Cerebellar cortex (tissue), 1 donor: ENCODE measurements around the gene GRM5.
"Not testable (repeated sequence)": the region's sequence is repeated elsewhere in the genome, so short reads cannot be mapped to it uniquely, and the experiment has no call there.

Experiments
- DNase-seq: peaks from one replicate; pipeline ENCODE4 v3.0.0-alpha.2; 2015; ENCODE audit warnings: low spot score

The GRM5 gene

GRCh38 chr11:88538098-88538497 is 527.7 kb downstream of the GRM5 start:
- DNase-seq, result no peak

- no peak for DNase-seq
Measured at GRCh38 chr11:88537613-88538012, 528.2 kb downstream of the GRM5 start.

GRCh38 chr11:88536616-88537265 is 529.0 kb downstream of the GRM5 start:
- no peak for DNase-seq

GRCh38 chr11:88535916-88536547 is 529.8 kb downstream of the GRM5 start:
- no peak for DNase-seq

- DNase-seq, result no peak
Measured at GRCh38 chr11:88535266-88535665, 530.5 kb downstream of the GRM5 start.

GRCh38 chr11:88534706-88535105 is 531.1 kb downstream of the GRM5 start:
- DNase-seq, result not testable (repeated sequence)

GRCh38 chr11:88534185-88534584 is 531.6 kb downstream of the GRM5 start:
- no peak for DNase-seq

- no peak for DNase-seq
Measured at GRCh38 chr11:88533001-88533400, 532.8 kb downstream of the GRM5 start.

- no peak for DNase-seq
Measured at GRCh38 chr11:88531831-88532230, 534.0 kb downstream of the GRM5 start.

GRCh38 chr11:88529426-88529825 is 536.4 kb downstream of the GRM5 start:
- DNase-seq, result no peak

- DNase-seq, result no peak
Measured at GRCh38 chr11:88523386-88524071, 542.3 kb downstream of the GRM5 start.

- DNase-seq, result no peak
Measured at GRCh38 chr11:88522624-88523385, 543.0 kb downstream of the GRM5 start.

- no peak for DNase-seq
Measured at GRCh38 chr11:88521799-88522201, 544.0 kb downstream of the GRM5 start.

GRCh38 chr11:88521399-88521798 is 544.4 kb downstream of the GRM5 start:
- no peak for DNase-seq

- DNase-seq, result no peak
Measured at GRCh38 chr11:88520391-88520790, 545.4 kb downstream of the GRM5 start.

- no peak for DNase-seq
Measured at GRCh38 chr11:88515002-88515401, 550.8 kb downstream of the GRM5 start.

- DNase-seq, result no peak
Measured at GRCh38 chr11:88511006-88511405, 554.8 kb downstream of the GRM5 start.

GRCh38 chr11:88508759-88509581 is 556.8 kb downstream of the GRM5 start:
- DNase-seq, result no peak

GRCh38 chr11:88508418-88508758 is 557.4 kb downstream of the GRM5 start:
- DNase-seq, result no peak

GRCh38 chr11:88507771-88508417 is 557.9 kb downstream of the GRM5 start:
- DNase-seq, result no peak

- no peak for DNase-seq
Measured at GRCh38 chr11:88501541-88501940, 564.2 kb downstream of the GRM5 start.
